Vagina (tissue), 2 donors: Measurements from ENCODE around the gene MELK. TPM values are rescaled to one million over a fixed set of nuclear protein-coding genes. Genes with fewer than 3 reads are reported as not detected.

Experiments
- DNase-seq, 2 donors: peaks; one replicate each; pipeline ENCODE4 v3.0.0-alpha.2; 2017; ENCODE audit errors: extremely low spot score in 2 of 2
- H3K27ac ChIP-seq: fragments of 200-600 bp; sonication (generic); one replicate; pipeline ENCODE4 v1.5.1; 2019
- H3K27me3 ChIP-seq: fragments of 200-600 bp; sonication (generic); one replicate; pipeline ENCODE4 v1.5.1; 2019
- H3K36me3 ChIP-seq, 2 donors: fragments of 200-600 bp; sonication (generic); one replicate each; pipeline ENCODE4 v1.5.1; 2017 to 2019
- H3K4me1 ChIP-seq: fragments of 200-600 bp; sonication (generic); one replicate; pipeline ENCODE4 v1.5.1; 2019
- H3K4me3 ChIP-seq, 2 donors: fragments of 200-600 bp; sonication (generic); 1 replicate in 1 of 2; 2 replicates in 1 of 2; pipeline ENCODE4 v1.5.1; 2016 to 2019
- H3K9me3 ChIP-seq: fragments of 200-600 bp; sonication (generic); one replicate; pipeline ENCODE4 v1.5.1; 2019
- POLR2A ChIP-seq, 2 donors: fragments of 450-650 bp; IDR thresholded peaks; one replicate each; pipeline ENCODE4 v1.6.1; 2017; ENCODE audit warnings: antibody characterized with exemption in 2 of 2, mild to moderate bottlenecking in 2 of 2, moderate library complexity in 2 of 2
- POLR2AphosphoS5 ChIP-seq, 2 donors: sonication (generic); formaldehyde crosslinking; IDR thresholded peaks; one replicate each; pipeline ENCODE4 v1.9.0; 2017; ENCODE audit warnings: antibody characterized with exemption in 2 of 2, mild to moderate bottlenecking in 2 of 2, low read depth in 1 of 2; ENCODE audit not compliant: insufficient read depth in 1 of 2
- intact Hi-C: fragments of 100-400 bp; cut with DNase I; formaldehyde crosslinking; loops from one replicate; pipeline ENCODE4 v1.15.1; 2023
- total RNA-seq: library from RNA; depleted of rRNA; stranded (reverse); fragments of >200 nt; gene quantifications from one replicate; pipeline ENCODE4 v1.2.3, GENCODE V29; 2016
- TF ChIP-seq, protein P1 (sequence below), 3 experiments: fragments of 450-650 bp in 2 of 3; fragments of 200-600 bp in 1 of 3; sonication (generic) in 1 of 3; IDR thresholded peaks; one replicate each; pipeline ENCODE4 v1.5.1; 2017 to 2019; ENCODE audit warnings: antibody characterized with exemption in 3 of 3, mild to moderate bottlenecking in 2 of 3, moderate library complexity in 2 of 3

The MELK gene
- total RNA-seq, 1 donor from 2014 or later, result 2.9 TPM

DNA sequence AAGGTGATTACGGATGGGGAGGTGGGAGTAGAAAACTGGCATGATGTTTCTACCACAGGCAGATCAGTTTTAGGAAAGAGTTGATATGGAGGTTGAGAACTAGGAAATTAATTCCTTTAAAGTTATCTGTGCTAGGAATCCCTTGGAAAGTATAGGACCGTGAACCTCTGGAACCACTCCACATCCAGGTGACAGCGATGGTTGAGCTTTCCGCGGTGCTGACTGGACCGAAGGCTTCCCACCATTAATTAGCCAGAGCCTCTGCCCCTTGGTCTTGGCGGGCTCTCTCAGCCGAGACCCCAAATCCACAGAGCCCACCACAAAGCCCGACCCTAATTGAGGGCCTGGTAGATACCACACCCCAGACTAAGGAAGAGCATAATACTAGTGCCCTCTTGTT, 147.3 kb downstream of the MELK start:
- no peaks in the 10 kb centered on the region for H3K27me3 ChIP-seq
- H3K27ac ChIP-seq, result no peak overlapping the region
- H3K36me3 ChIP-seq, result no peaks in the 10 kb centered on the region
- H3K9me3 ChIP-seq, result no peaks in the 10 kb centered on the region
- H3K4me1 ChIP-seq, result no peaks in the 10 kb centered on the region
- TF ChIP-seq POLR2AphosphoS5 (IDR thresholded peaks at IDR 0.05; ENCODE audit: insufficient read depth in 1 of 2, low read depth in 1 of 2) (no peak), POLR2A (IDR thresholded peaks at IDR 0.05) (no peak)
- TF ChIP-seq, protein P1, sequence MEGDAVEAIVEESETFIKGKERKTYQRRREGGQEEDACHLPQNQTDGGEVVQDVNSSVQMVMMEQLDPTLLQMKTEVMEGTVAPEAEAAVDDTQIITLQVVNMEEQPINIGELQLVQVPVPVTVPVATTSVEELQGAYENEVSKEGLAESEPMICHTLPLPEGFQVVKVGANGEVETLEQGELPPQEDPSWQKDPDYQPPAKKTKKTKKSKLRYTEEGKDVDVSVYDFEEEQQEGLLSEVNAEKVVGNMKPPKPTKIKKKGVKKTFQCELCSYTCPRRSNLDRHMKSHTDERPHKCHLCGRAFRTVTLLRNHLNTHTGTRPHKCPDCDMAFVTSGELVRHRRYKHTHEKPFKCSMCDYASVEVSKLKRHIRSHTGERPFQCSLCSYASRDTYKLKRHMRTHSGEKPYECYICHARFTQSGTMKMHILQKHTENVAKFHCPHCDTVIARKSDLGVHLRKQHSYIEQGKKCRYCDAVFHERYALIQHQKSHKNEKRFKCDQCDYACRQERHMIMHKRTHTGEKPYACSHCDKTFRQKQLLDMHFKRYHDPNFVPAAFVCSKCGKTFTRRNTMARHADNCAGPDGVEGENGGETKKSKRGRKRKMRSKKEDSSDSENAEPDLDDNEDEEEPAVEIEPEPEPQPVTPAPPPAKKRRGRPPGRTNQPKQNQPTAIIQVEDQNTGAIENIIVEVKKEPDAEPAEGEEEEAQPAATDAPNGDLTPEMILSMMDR (IDR thresholded peaks at IDR 0.05), result no peak
- DNase-seq, result no peak
- no peak overlapping the region for H3K4me3 ChIP-seq
- intact Hi-C loops, result no loop called here

DNA sequence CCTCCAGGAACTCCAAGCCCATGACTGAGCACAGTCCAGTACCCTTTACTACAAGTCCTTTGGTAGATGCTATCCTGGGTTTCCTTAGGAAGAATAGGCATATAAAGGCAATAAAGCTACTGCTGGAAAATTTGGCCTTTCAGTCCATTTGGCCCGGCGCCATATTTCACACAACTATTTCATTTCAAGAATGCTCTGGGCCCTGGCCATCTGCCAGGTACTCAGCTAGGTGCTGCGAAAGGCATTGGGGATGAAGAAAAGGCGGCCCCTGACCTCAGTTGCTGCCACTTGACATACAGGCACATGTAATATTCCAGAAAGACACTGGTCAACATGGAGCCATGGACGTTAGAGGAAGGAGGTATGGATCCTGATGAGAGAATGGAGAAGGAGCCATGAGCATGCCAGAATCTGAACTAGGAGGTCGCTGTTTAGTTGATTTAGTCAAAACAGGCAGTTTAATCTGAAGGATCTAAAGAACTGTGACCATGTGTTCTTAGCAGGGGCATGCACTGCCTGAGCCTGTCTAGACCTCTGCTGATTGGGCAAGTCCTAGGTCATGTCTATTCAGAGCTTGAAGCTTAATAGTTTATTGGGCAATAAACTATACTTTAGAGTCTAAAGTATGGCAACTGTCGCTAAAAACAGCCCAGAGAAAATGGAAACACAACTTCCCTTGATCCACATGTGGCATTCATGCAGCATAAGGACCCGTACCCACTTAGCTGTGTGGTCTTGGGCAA, 149.3 kb downstream of the MELK start:
- Histone ChIP-seq H3K9me3 (no peaks in the 10 kb centered on the region), H3K4me1 (no peaks in the 10 kb centered on the region), H3K27ac (no peak overlapping the region), H3K4me3 (no peak overlapping the region), H3K36me3 (no peaks in the 10 kb centered on the region), H3K27me3 (no peaks in the 10 kb centered on the region)
- intact Hi-C loops, result no loop called here
- TF ChIP-seq, protein P1 (IDR thresholded peaks at IDR 0.05), result no peak
- TF ChIP-seq POLR2AphosphoS5 (IDR thresholded peaks at IDR 0.05; ENCODE audit: insufficient read depth in 1 of 2, low read depth in 1 of 2) (no peak), POLR2A (IDR thresholded peaks at IDR 0.05) (no peak)
- no peak for DNase-seq

DNA sequence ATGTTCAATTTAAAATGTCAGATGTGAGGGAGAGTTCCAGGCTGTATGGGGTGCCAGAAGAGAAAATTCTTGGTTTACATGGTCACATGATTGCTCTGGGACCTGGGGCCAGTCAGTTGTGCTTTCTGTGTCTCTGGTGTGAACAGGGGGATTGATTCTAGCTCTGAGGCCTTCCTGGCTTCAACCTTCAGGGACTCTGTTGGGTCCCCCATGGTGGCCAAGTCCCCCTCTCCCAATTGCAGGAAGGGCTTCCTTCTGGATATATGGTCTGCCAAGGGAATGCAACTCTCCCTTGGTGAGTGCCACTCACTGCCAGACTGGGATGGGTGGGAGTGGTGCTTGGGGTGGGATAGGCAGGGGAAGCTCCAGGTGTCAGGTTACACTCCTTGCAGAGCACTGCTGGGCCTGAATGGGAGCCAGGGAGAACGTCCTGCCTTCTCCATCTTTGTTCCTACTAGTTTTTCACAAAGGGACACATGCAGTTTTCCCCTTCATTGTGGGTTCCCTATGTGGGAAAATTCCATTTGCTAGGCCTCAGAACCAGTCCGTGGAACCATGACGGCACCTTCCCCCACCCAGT, 153.2 kb downstream of the MELK start:
- TF ChIP-seq POLR2A (IDR thresholded peaks at IDR 0.05), result no peak
- TF ChIP-seq POLR2AphosphoS5 (IDR thresholded peaks at IDR 0.05; ENCODE audit: insufficient read depth in 1 of 2, low read depth in 1 of 2), result no peak
- TF ChIP-seq, protein P1 (IDR thresholded peaks at IDR 0.05), result no peak
- H3K4me1 ChIP-seq, result no peaks in the 10 kb centered on the region
- no peak for DNase-seq
- intact Hi-C loops, result no loop called here
- no peaks in the 10 kb centered on the region for H3K9me3 ChIP-seq
- H3K27ac ChIP-seq, result no peak overlapping the region
- no peaks in the 10 kb centered on the region for H3K27me3 ChIP-seq
- no peak overlapping the region for H3K4me3 ChIP-seq
- no peaks in the 10 kb centered on the region for H3K36me3 ChIP-seq

Other genes with a start within 250 kb of the MELK start
- 22.8 TPM for gene RNF38, start 172.6 kb upstream of the MELK start, total RNA-seq